Small intestine (tissue), 7 donors: ENCODE measurements around the gene LRIG2. TPM values are rescaled to one million over a fixed set of nuclear protein-coding genes. Genes with fewer than 3 reads are reported as not detected.

Experiments used
- DNase-seq, 2 donors: peaks; one replicate each; pipeline versions ENCODE4 v3.0.0 to v3.0.0-alpha.2; 2013
- FAIRE-seq: peaks from 2 replicates; lab custom pipeline; 2012; peaks lifted over from hg19 to GRCh38; lab: Jason Lieb, UNC
- H3K27ac ChIP-seq, 3 donors: one replicate each; pipeline ENCODE4 v1.5.1; 2013; ENCODE audit warnings: low read length in 2 of 3, mild to moderate bottlenecking in 2 of 3, control low read depth in 1 of 3, inconsistent platforms in 1 of 3, low read depth in 1 of 3, moderate library complexity in 1 of 3
- H3K27me3 ChIP-seq, 3 donors: one replicate each; pipeline ENCODE4 v1.6.1; 2013; ENCODE audit warnings: low read length in 3 of 3, inconsistent platforms in 1 of 3; ENCODE audit not compliant: control insufficient read depth in 3 of 3, insufficient read depth in 3 of 3
- H3K36me3 ChIP-seq, 3 donors: one replicate each; pipeline ENCODE4 v1.6.1; 2013; ENCODE audit warnings: low read length in 3 of 3, inconsistent platforms in 1 of 3, low read depth in 1 of 3, mild to moderate bottlenecking in 1 of 3, moderate library complexity in 1 of 3; ENCODE audit not compliant: control insufficient read depth in 3 of 3, insufficient read depth in 2 of 3
- H3K4me1 ChIP-seq, 3 donors: one replicate each; pipeline ENCODE4 v1.6.1; 2013; ENCODE audit warnings: low read length in 2 of 3, inconsistent platforms in 1 of 3, low read depth in 1 of 3, mild to moderate bottlenecking in 1 of 3, moderate library complexity in 1 of 3; ENCODE audit not compliant: control insufficient read depth in 3 of 3, insufficient read depth in 2 of 3
- H3K4me3 ChIP-seq, 3 donors: one replicate each; pipeline ENCODE4 v1.5.1; 2013; ENCODE audit warnings: low read length in 3 of 3, control low read depth in 1 of 3, inconsistent platforms in 1 of 3, low read depth in 1 of 3, mild to moderate bottlenecking in 1 of 3, moderate library complexity in 1 of 3
- H3K9me3 ChIP-seq, 2 donors: one replicate each; pipeline ENCODE4 v1.6.1; 2013; ENCODE audit warnings: low read depth in 1 of 2, low read length in 1 of 2; ENCODE audit not compliant: control insufficient read depth in 2 of 2, insufficient read depth in 1 of 2
- WGBS, 3 donors: extraction: QIAGEN DNeasy Blood & Tissue Kit; methylation state at CpG; one replicate each; pipeline ENCODE4 v1.1.7; 2013; 5-methylcytosine and 5-hydroxymethylcytosine counted together
- polyA plus RNA-seq, 4 donors: library from polyadenylated mRNA; stranded (reverse) in 3 of 4; unstranded in 1 of 4; fragments of 200-250 nt in 3 of 4; fragments of 120-200 nt in 1 of 4; gene quantifications; one replicate each; pipeline versions ENCODE4 v1.2.1 to v1.2.3, GENCODE V29; 2013
- donor health status: healthy with polysubstance abuse.
- donor health status: control.
- donor health status: control.
- donor health status: Bipolar disorder and iron deficiency.
- donor health status: healthy.

The LRIG2 gene
- polyA plus RNA-seq, 4 donors = 2.4 to 12.3 (median 3.8) TPM

DNA sequence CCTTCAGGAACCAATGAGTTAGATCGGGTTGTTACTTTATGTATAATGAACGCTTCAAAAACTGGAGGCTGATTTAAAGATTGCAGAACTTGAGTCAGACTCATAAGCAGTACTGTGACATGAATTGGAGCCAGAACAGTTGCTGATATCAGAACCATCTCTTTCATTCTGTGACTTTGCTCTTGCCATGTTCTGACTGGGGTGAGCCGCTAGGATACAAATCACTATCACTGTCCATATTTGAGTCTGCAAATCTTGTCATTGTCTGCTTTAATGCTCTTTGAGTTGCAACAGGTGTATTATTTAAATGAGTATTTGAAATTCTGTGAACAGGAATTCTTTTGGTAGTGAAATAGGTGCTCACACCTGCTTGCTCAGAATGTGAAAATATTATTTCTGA, 52.5 kb downstream of the LRIG2 start:
- WGBS, 3 donors = 75 to 85% (median 84%) methylated on average over 3 of the region's 3 CpGs

DNA sequence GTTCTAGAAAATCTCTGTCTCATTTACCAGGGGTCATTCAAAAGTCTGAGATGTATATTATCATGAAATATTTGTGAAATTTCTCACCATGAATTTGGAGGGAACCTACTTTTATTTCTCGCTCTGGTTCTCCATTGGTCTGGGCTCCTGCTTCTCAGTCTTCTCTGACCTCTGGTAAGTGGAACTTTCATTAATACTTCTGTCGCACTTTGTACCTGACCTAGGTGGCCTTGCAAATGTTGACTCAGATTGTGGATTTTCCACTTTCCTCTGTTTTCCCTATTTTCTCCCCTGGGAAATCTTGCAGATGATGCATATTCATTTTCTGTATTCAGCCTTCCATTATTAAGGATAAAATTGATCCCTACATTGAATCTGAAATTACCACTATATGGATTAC, 53.2 kb downstream of the LRIG2 start:
- DNase-seq (no peak), FAIRE-seq (no peak)
- H3K4me1 ChIP-seq = no peaks in the 10 kb centered on the region
- H3K36me3 ChIP-seq = peaks cover 7 to 28% (median 24%) of the 10 kb centered on the region in 3 donors
- H3K4me3 ChIP-seq = no peak overlapping the region
- no peaks in the 10 kb centered on the region for H3K9me3 ChIP-seq
- H3K27me3 ChIP-seq = no peaks in the 10 kb centered on the region
- WGBS, 3 donors = 95 to 97% (median 97%) methylated on average over 2 of the region's 2 CpGs
- H3K27ac ChIP-seq = no peak overlapping the region

More for the DNA sequence above, 52.5 kb downstream of the LRIG2 start:
- H3K4me3 ChIP-seq = no peak overlapping the region
- H3K27ac ChIP-seq = no peak overlapping the region
- peaks cover 7 to 35% (median 27%) of the 10 kb centered on the region in 3 donors for H3K36me3 ChIP-seq
- DNase-seq (no peak), FAIRE-seq (no peak)
- H3K9me3 ChIP-seq = no peaks in the 10 kb centered on the region
- no peaks in the 10 kb centered on the region for H3K27me3 ChIP-seq
- H3K4me1 ChIP-seq = no peaks in the 10 kb centered on the region

DNA sequence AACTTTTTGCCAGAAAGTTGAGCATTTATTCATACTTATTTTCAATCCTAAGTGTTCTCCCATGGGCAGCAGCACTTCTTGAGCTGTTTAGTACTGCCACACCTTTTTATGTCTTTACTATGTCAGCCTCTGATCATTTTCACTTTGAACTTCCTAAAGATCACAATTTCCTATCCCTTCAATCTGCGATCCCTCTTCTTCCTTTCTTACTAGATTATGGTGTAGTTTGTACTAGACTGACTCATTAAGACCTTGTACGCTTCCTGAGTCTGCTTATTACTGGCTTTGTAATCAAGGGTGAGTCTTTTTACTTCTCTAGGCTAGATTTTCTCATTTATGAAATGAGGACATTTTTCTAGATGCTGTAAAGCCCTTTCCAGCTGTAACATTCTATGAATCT, 55.1 kb downstream of the LRIG2 start:
- Histone ChIP-seq H3K9me3 (no peaks in the 10 kb centered on the region), H3K4me1 (no peaks in the 10 kb centered on the region), H3K4me3 (no peak overlapping the region), H3K27ac (no peak overlapping the region), H3K27me3 (no peaks in the 10 kb centered on the region), H3K36me3 (peaks cover 7 to 25% (median 22%) of the 10 kb centered on the region in 3 donors)
- WGBS, 3 donors = 52 to 63% (median 58%) methylated on average over 2 of the region's 2 CpGs
- DNase-seq = no peak
- no peak for FAIRE-seq

DNA sequence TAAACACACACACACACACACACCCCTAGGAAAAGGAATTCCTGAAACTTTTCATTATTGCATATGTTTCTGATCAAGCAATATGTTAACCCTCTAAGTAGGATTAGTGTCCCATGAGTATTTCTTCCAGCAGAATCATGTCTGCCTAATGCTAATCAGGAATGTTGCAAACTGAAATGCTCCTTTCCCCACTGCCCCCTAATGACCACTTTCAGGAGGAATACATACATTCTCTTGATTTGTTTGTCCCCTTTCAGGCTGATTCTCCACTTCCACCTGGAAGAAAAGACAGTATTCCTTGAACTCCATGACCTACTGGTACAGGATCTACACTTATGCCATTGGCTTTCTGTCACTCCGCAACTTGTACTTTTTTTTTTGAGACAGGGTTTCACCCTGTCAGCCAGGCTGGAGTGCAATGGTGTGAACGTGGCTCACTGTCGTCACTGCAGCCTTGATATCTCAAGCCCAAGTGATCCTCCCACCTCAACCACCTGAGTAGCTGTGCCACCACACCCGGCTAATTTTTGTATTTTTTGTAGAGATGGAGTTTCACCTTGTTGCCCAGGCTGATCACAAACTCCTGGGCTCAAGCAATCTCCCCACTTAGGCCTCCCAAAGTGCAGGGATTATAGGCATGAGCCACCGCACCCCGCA, 56.7 kb downstream of the LRIG2 start:
- 88 to 93% (median 92%) methylated on average over 6 of the region's 6 CpGs for WGBS, 3 donors
- DNase-seq = no peak
- H3K36me3 ChIP-seq = peaks cover 5 to 15% (median 15%) of the 10 kb centered on the region in 3 donors
- no peaks in the 10 kb centered on the region for H3K9me3 ChIP-seq
- FAIRE-seq = no peak
- no peaks in the 10 kb centered on the region for H3K4me1 ChIP-seq
- no peak overlapping the region for H3K4me3 ChIP-seq
- no peaks in the 10 kb centered on the region for H3K27me3 ChIP-seq
- no peak overlapping the region for H3K27ac ChIP-seq

DNA sequence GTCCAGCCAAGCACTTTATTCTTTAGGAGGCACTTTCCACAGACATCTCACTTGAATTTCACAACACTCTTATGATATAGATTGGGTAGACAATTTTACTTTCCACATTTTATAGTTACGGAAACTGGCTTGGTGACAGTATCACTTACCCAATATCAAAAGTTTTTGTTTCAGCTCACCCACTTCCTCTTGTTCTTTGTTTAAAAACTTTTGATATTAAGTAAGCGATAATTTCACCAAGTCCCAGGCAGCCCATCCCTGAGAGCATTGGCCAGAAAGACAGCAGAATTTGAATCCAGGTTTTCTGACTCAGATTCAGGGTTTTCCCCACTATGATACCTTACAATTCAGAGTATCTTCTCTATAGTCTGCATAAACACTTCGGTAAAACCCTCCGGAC, 60.0 kb downstream of the LRIG2 start:
- no peaks in the 10 kb centered on the region for H3K4me1 ChIP-seq
- no peaks in the 10 kb centered on the region for H3K27me3 ChIP-seq
- H3K36me3 ChIP-seq = peaks cover 0 to 9% (median 3%) of the 10 kb centered on the region in 3 donors
- no peak for DNase-seq
- peak overlapping the region in 1 of 3 donors; percentile 24 for H3K27ac ChIP-seq
- WGBS, 3 donors = 64 to 90% (median 75%) methylated on average over 4 of the region's 4 CpGs
- no peaks in the 10 kb centered on the region for H3K9me3 ChIP-seq
- H3K4me3 ChIP-seq = no peak overlapping the region
- FAIRE-seq = no peak

DNA sequence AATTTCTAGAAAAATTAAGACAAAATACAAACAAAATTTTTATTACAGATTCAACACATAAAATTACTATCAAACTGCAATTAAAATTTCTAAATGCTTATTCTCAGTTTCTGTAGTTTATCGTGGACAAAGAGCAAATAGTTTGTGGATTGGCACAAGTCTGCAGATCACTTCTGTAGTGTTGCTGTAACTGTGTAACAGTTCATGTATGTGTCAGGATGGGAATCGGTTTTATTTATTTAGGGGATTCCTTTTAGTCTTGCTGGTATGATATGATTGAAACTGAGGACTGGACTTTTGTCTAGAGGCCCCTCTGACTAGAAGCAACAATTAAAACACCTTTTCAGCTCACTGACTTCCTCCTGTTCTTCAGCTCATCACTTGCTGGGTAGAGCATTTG, 60.8 kb downstream of the LRIG2 start:
- no peak overlapping the region for H3K4me3 ChIP-seq
- H3K4me1 ChIP-seq = no peaks in the 10 kb centered on the region
- WGBS, 3 donors = 47 to 59% (median 58%) methylated on average over 2 of the region's 2 CpGs
- H3K36me3 ChIP-seq = peaks cover 0 to 8% (median 2%) of the 10 kb centered on the region in 3 donors
- DNase-seq = no peak
- H3K9me3 ChIP-seq = no peaks in the 10 kb centered on the region
- no peaks in the 10 kb centered on the region for H3K27me3 ChIP-seq
- no peak for FAIRE-seq
- no peak overlapping the region for H3K27ac ChIP-seq

DNA sequence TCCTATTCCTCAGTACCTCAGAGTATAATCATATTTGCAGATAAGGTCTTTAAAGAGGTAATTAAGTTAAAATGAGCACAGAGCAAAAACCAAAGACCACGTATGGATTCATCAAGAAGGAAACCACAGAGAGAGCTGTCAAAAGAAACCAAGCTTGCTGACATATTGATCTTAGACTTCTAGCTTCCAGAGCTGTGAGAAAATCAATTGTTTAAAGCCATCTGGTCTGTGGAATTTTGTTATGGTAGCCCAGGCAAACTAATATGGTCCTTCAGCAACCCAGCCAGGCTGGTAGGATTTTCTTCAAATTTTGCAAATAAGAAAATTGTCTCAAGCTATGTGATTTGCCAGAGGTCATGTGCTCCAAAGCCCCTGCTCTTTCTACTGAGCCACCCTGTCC, 62.5 kb downstream of the LRIG2 start:
- Histone ChIP-seq H3K4me1 (no peaks in the 10 kb centered on the region), H3K27ac (no peak overlapping the region), H3K36me3 (peaks cover 0 to 2% (median 0%) of the 10 kb centered on the region in 3 donors), H3K9me3 (no peaks in the 10 kb centered on the region), H3K27me3 (no peaks in the 10 kb centered on the region), H3K4me3 (no peak overlapping the region)
- WGBS, 3 donors = 6 to 44% (median 36%) methylated on average over 1 of the region's 1 CpG
- FAIRE-seq (no peak), DNase-seq (no peak)

DNA sequence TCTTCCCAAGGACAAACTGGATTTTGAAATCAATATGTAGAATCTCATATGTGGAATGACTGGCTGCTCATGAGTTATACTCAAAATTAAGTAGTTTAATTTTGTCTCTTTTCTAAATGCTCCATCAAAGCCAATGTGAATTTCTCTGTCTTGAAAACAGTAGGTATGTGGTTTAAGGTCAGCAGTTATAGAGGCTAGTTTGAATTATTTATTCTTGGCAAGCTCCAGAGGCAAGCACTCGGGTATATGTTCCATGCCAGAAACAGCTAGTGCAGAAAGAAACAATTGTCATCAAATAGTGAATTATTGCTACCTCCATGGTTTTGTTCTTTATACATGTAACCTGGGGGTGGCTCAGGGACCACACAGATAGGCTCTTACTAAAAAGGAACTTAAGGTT, 63.5 kb downstream of the LRIG2 start:
- WGBS, 3 donors = 60 to 84% (median 77%) methylated on average over 1 of the region's 1 CpG

DNA sequence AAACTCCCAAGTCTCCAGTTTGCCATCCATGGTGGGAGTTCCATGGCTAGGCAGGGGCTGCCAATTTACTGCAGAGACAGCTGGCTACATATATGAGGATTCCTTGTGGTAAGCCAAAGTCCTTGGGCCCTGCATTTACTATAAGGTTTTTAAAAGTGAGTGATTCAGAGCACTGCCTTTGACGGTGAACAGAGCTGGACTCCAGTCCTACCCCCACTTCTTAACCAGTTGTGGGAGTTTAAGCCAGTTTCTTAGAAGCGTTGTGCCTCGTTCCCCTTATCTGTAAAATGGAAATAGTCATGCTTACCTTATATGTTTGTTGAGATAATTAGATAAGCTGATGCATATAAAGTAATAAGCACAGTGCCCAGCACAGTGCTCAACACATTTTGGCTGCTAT, 64.6 kb downstream of the LRIG2 start:
- no peak overlapping the region for H3K27ac ChIP-seq
- H3K4me3 ChIP-seq = no peak overlapping the region
- H3K36me3 ChIP-seq = no peaks in the 10 kb centered on the region
- no peaks in the 10 kb centered on the region for H3K27me3 ChIP-seq
- DNase-seq (no peak), FAIRE-seq (no peak)
- WGBS, 3 donors = 39 to 71% (median 51%) methylated on average over 3 of the region's 3 CpGs
- peaks cover 0 to 16% (median 2%) of the 10 kb centered on the region in 3 donors for H3K4me1 ChIP-seq
- no peaks in the 10 kb centered on the region for H3K9me3 ChIP-seq

More for the DNA sequence above, 63.5 kb downstream of the LRIG2 start:
- no peak for FAIRE-seq
- DNase-seq = no peak
- Histone ChIP-seq H3K27me3 (no peaks in the 10 kb centered on the region), H3K27ac (no peak overlapping the region), H3K4me3 (no peak overlapping the region), H3K36me3 (peaks cover 0 to 2% (median 0%) of the 10 kb centered on the region in 3 donors), H3K4me1 (peaks cover 0 to 8% (median 2%) of the 10 kb centered on the region in 3 donors), H3K9me3 (no peaks in the 10 kb centered on the region)
